Chondrocyte (in vitro differentiated cells): ENCODE data around the gene IQCK. TPM values are rescaled to one million over a fixed set of nuclear protein-coding genes. Genes with fewer than 3 reads are reported as not detected.
A peak's percentile ranks its signal among the peaks of the same experiment; 100 is the strongest.

ENCODE experiments used
- DNase-seq: peaks from one replicate; pipeline ENCODE4 v3.0.0; 2021; ENCODE audit warnings: mixed read lengths, low spot score
- H3K27ac Mint-ChIP-seq: one replicate; pipeline ENCODE4 v1.8.0; 2021; ENCODE audit warnings: mild to moderate bottlenecking, moderate library complexity, mixed read lengths; ENCODE audit not compliant: unreplicated experiment
- H3K27me3 Mint-ChIP-seq: 2 replicates; pipeline ENCODE4 v1.8.0; 2021; ENCODE audit warnings: low read depth, mixed read lengths
- H3K36me3 Mint-ChIP-seq: 2 replicates; pipeline ENCODE4 v1.8.0; 2021; ENCODE audit warnings: low read depth, mixed read lengths
- H3K4me1 Mint-ChIP-seq: 2 replicates; pipeline ENCODE4 v1.8.0; 2021; ENCODE audit warnings: low read depth, mild to moderate bottlenecking, mixed read lengths
- H3K4me3 Mint-ChIP-seq: one replicate; pipeline ENCODE4 v1.8.0; 2021; ENCODE audit warnings: mild to moderate bottlenecking, moderate library complexity, mixed read lengths; ENCODE audit not compliant: unreplicated experiment
- H3K9me3 Mint-ChIP-seq: 2 replicates; pipeline ENCODE4 v1.8.0; 2021; ENCODE audit warnings: low read depth, mixed read lengths
- total RNA-seq: library from RNA; stranded (reverse); gene quantifications from 3 replicates; pipeline ENCODE4 v1.2.1, GENCODE V29; 2021
- TF ChIP-seq, protein P1 (sequence below): fragments of 200-600 bp; sonication (generic); IDR thresholded peaks from 2 replicates; pipeline ENCODE4 v1.5.0; 2021; ENCODE audit warnings: antibody characterized with exemption, mild to moderate bottlenecking, moderate library complexity

Gene IQCK
- total RNA-seq, 1 donor from 2014 or later: 3.8 TPM

DNA sequence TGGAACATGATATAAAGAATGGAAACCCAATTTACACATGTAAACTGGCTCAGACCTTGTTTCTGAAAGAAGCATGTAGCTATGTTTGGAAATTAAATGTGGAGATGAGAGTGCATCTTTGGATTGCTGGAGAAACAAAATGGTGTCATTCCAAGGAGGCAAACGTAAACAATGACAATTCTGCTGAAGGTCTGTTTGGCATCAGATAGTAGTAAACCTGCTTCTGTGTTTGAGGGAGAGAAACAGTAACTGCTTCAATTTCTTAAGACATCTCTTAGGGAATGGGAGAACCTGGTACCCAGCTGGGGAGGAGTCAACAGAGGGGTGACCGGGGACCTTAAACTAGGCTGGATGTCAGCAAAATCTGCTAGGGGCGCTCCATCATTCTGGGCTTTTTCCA lies 143.1 kb downstream of the IQCK start:
- Mint-ChIP-seq H3K36me3 (no peaks in the 10 kb centered on the region), H3K4me1 (peaks cover 11% of the 10 kb centered on the region), H3K27ac (no peak overlapping the region), H3K27me3 (no peaks in the 10 kb centered on the region), H3K9me3 (no peaks in the 10 kb centered on the region), H3K4me3 (no peak overlapping the region)
- TF ChIP-seq, protein P1, sequence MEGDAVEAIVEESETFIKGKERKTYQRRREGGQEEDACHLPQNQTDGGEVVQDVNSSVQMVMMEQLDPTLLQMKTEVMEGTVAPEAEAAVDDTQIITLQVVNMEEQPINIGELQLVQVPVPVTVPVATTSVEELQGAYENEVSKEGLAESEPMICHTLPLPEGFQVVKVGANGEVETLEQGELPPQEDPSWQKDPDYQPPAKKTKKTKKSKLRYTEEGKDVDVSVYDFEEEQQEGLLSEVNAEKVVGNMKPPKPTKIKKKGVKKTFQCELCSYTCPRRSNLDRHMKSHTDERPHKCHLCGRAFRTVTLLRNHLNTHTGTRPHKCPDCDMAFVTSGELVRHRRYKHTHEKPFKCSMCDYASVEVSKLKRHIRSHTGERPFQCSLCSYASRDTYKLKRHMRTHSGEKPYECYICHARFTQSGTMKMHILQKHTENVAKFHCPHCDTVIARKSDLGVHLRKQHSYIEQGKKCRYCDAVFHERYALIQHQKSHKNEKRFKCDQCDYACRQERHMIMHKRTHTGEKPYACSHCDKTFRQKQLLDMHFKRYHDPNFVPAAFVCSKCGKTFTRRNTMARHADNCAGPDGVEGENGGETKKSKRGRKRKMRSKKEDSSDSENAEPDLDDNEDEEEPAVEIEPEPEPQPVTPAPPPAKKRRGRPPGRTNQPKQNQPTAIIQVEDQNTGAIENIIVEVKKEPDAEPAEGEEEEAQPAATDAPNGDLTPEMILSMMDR: no peak
- peak; percentile 15 for DNase-seq

DNA sequence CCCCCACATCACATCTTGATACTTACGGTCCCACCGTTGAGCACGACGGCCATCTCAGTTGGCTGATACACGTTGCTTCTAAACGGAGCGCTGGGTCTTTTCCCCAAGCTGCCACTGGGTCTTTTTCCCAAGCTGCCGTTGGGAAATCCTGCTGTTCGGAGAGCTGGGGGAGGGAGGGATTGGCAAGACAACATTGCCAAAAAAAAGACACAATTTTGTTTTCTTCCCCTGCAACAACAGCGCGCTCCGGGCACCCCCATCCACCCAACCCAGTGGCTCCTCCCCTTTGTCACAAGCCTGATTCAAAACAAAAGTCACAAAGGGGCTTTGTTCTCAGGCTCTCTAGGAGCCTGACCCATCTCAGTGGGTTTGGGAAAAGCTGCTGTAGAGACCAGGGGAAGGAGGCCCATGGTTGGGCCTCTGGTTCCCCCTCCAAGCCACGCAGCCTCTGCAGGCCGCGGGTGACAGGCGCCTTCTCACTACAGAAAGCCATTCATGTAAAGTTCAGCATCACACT lies 143.8 kb downstream of the IQCK start:
- Mint-ChIP-seq H3K9me3 (no peaks in the 10 kb centered on the region), H3K36me3 (no peaks in the 10 kb centered on the region), H3K27me3 (no peaks in the 10 kb centered on the region), H3K4me1 (peaks cover 11% of the 10 kb centered on the region), H3K4me3 (no peak overlapping the region), H3K27ac (no peak overlapping the region)
- peak; percentile 39 for DNase-seq
- TF ChIP-seq, protein P1: no peak

DNA sequence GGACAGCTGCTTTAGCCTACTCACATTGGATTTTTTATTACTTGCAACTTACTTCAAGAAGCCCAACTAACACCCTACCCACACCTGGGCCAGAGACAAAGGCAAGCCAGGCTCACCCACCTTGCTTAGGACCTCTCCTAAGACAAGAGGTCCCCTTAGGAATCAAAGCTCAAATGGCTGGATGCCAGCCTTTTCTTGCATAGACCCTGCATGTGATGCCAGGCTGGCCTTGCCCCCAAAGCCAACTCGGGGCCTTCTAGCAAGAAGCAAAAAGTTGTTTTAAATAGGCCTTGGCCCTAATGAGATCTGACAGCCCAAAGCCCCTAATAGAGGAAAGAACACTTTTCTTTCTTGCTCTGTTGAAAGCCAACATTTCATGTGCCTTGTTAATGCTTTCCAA lies 145.9 kb downstream of the IQCK start:
- TF ChIP-seq, protein P1: no peak
- H3K27ac Mint-ChIP-seq: no peak overlapping the region
- no peaks in the 10 kb centered on the region for H3K27me3 Mint-ChIP-seq
- no peak overlapping the region for H3K4me3 Mint-ChIP-seq
- peak; percentile 35 for DNase-seq
- H3K36me3 Mint-ChIP-seq: no peaks in the 10 kb centered on the region
- no peaks in the 10 kb centered on the region for H3K9me3 Mint-ChIP-seq
- peaks cover 6% of the 10 kb centered on the region for H3K4me1 Mint-ChIP-seq

DNA sequence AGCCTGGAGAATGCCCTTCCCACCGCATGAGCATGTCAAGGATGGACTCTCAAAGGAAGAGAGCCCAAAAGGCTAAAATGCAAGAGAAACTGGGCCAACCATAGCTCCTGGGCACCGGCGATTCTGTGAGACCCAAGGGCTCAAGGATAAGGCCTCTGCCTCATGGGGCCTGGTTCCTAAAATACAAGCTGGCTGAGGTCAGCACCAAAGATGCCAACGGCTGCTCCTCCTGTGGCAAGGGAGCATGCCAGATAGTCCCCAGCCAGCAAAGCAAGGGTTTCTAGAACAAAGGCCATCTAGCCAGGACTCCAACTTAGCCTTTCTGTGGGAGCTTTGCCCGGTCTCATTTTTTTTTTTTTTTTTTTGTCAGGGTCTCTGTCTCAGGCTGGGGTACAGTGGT lies 146.5 kb downstream of the IQCK start:
- TF ChIP-seq, protein P1: no peak
- Mint-ChIP-seq H3K4me3 (no peak overlapping the region), H3K4me1 (peaks cover 6% of the 10 kb centered on the region), H3K27ac (no peak overlapping the region), H3K27me3 (no peaks in the 10 kb centered on the region), H3K36me3 (no peaks in the 10 kb centered on the region), H3K9me3 (no peaks in the 10 kb centered on the region)
- peak; percentile 38 for DNase-seq

DNA sequence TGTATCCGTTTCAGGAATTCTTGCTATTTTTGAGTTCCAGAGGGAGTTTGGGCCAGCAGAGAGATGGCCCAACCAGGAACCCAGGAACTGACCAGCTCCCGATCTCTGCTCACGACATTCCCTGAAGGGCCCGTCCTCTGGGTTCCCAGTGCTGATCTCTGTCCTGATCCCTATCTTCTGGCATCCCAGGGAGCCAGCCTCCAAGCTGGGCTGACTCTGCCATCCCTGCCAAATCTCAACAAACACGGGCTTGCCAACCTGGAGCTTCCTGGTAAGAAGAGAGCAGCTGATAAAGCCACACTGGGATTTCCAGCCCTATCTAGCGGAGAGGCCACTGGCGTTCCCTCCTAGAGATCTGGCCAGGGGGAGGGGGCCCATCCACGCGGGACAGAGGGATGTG lies 150.3 kb downstream of the IQCK start:
- no peaks in the 10 kb centered on the region for H3K36me3 Mint-ChIP-seq
- H3K9me3 Mint-ChIP-seq: no peaks in the 10 kb centered on the region
- no peak for DNase-seq
- TF ChIP-seq, protein P1: no peak
- H3K4me3 Mint-ChIP-seq: no peak overlapping the region
- no peak overlapping the region for H3K27ac Mint-ChIP-seq
- no peaks in the 10 kb centered on the region for H3K27me3 Mint-ChIP-seq
- H3K4me1 Mint-ChIP-seq: no peaks in the 10 kb centered on the region
